HG02943 (cell line): Measurements from ENCODE around the gene AGPAT4.
"Not testable (repeated sequence)": the region's sequence is repeated elsewhere in the genome, so short reads cannot be mapped to it uniquely, and the experiment has no call there.

Experiments used
- ATAC-seq: cut with Tn5 transposase; IDR thresholded peaks from one replicate; pipeline ENCODE4 v1.9.1; 2021; ENCODE audit warnings: mild to moderate bottlenecking, low read depth, moderate library complexity; ENCODE audit not compliant: unreplicated experiment

AGPAT4 gene

GRCh38 chr6:161211380-161212035 is 62.4 kb downstream of the AGPAT4 start:
- no peak for ATAC-seq

- no peak for ATAC-seq
Observed at GRCh38 chr6:161210857-161211256, 63.0 kb downstream of the AGPAT4 start.

DNA sequence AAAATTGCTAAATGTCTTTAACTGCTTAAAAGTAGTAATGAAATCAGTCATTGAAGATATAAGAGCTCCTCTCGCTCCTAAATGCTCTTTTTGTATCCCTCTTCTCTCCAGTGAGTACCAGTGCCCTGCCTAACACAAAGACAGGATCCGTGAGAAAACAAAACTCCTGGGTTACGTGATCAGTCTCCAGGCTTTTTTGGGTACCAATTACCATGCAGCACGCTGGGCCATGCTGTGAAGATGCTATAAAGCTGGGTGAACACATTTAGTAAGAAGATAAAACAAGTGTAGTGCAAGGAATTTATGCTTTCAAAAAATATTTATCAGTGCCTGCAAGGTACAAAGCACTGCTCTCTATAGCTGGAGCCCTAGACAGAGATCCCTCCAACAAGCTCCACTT is 66.7 kb downstream of the AGPAT4 start:
- no peak for ATAC-seq

GRCh38 chr6:161204866-161205557 is 68.8 kb downstream of the AGPAT4 start:
- no peak for ATAC-seq

DNA sequence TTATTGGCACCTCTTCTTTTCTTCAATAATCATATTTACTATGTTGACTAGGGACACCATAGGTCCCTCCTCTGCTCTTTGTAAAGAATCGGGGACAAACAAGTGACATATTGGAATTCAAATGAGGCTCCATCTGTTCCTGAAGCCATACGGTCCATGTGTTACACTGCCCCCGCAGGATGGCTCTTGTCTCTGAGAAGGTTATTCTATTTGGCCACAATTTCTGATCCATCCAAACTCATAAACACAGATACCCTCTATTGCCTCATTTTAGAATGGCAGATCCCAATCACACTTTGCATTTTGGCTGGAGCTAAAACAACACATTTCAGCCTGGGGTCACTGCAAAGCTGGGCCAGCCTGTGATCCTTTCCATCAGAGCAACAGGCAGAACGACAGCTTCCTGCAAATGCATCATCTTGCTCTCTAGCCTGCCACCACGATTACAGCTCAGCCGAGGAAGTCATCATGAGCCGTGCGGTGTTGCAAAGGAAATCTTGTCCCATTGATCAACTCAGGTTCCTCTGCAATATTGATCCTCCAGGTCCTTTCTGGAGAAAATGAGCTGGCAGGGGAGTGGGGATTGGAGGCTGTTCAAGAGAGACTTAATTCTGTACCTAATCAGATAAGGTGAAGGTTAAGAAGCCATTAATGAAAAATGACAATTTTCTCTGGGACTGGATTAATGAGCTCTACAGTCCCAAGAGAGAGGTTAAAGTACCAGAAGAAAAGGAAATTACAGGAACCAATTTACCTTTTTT is 73.1 kb downstream of the AGPAT4 start:
- ATAC-seq: no peak

GRCh38 chr6:161199850-161200249 is 74.0 kb downstream of the AGPAT4 start:
- ATAC-seq: no peak

- no peak for ATAC-seq
Observed at GRCh38 chr6:161198783-161199460, 74.9 kb downstream of the AGPAT4 start.

DNA sequence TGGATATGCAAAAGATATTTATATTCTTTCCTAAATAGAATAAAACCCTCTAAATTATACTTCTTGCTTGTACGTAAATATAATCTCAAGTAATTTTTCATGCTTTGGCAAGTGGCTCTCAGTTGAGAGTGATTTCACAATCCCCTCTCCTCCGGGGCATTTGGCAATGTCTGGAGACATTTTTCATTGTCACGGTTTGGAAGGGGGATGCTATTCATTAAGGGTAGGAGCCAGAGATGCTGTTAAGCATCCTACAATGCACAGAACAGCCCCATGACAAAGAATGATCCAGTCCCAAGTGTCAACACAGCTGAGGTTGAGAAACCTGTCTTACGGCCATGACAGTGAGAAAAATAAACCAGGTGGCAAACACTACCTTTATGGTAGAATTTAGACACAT is 75.7 kb downstream of the AGPAT4 start:
- no peak for ATAC-seq

GRCh38 chr6:161195386-161195785 is 78.5 kb downstream of the AGPAT4 start:
- ATAC-seq: no peak

DNA sequence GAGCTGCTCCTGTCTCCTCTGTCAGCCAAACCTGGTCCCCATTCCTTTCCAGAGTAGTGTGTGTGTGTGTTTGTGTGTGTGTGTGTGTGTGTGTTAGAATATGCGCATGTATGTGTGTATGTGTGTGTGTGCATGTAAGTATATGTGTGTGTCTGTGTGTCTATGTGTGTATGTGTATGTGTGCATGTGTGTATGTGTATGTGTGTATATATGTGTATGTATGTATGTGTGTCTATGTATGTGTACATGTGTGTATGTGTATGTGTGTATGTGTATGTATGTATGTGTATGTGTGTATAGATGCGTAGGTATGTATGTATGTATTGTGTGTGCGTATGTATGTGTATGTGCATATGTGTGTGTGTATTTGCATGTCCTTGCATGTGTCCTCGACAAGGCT is 79.5 kb downstream of the AGPAT4 start:
- no peak for ATAC-seq

GRCh38 chr6:161192636-161193411 is 81.0 kb downstream of the AGPAT4 start:
- no peak for ATAC-seq

- ATAC-seq: no peak
Observed at GRCh38 chr6:161191671-161192070, 82.2 kb downstream of the AGPAT4 start.

DNA sequence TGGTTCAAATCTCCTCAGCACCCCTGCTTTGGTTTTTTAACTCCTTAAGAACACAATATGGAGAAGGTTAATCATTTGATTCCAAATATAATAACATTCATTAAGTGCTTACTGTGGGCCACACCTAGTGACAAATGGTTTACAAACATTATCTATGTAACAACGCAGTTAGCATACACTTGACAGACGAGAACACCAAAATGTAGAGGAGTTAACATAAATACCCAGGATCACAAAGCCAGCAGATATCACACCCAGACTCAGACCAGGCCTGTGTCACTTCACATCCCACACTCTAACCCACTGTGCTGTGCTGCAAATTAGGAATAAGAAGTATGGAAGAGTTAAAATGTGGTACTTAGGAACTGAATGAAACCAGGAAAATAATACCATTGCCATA is 82.9 kb downstream of the AGPAT4 start:
- ATAC-seq: no peak

DNA sequence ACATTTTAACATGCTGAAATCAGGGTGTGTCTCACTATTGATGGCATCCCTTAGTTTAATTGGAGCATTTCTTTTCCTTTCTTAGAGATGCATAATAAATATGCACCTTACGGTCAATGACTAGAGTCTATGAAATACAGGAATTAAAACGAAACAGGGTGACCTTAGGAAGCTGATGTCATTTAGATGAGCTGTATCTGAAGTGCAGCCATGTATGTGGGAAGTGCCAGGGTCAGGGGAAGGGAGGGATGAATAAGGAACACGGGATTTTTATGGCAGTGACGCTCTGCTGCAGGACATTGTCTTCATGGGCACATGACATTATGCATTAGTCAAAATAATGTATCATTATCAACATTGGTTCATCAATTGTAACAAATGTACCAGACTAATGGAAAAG is 84.0 kb downstream of the AGPAT4 start:
- no peak for ATAC-seq

- ATAC-seq: no peak
Observed at GRCh38 chr6:161188547-161189465, 85.1 kb downstream of the AGPAT4 start.

DNA sequence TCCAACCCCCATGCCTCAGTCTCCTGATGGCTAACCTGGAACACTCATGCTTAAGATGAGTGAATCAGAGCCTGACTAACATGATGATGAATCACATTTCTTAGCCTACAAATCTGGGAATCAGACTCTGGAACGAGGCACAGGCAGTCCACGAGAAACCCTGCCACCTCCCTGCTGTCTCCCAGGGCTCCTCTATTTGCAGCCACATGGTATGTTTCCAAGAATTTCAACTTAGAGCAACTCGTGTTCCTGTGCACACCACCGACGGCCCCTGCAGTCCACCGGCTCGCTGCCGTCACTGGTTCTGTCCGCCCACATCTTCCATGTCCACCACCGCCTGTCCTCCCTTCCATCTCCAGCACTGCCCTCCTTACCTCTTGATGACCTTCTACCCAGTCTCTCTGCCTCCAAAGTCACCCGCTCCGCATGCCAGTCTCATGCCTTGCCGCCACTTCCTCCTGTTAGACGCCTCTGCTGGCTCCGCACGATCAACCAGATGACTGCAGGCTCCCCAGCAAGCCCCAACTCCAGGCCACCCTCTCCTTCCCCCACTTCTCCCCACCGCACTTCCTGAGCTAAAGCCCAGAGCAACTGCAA is 87.6 kb downstream of the AGPAT4 start:
- ATAC-seq: no peak

- no peak for ATAC-seq
Observed at GRCh38 chr6:161181121-161181520, 92.7 kb downstream of the AGPAT4 start.

DNA sequence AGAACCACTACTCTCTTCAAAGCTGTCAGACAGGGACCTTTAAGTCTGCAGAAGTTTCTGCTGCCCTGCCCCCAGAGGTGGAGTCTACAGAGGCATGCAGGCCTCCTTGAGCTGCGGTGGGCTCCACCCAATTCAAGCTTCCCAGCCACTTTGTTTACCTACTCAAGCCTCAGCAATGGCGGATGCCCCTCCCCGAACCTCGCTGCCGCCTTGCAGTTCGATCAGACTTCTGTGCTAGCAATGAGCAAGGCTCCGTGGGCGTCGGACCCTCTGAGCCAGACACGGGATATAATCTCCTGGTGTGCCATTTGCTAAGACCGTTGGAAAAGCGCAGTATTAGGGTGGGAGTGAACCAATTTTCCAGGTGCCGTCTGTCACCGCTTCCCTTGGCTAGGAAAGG is 95.7 kb downstream of the AGPAT4 start:
- not testable (repeated sequence) for ATAC-seq

GRCh38 chr6:161176428-161176827 is 97.4 kb downstream of the AGPAT4 start:
- ATAC-seq: not testable (repeated sequence)
